ENCODE results near the gene SEC24C. TPM values are rescaled to one million over a fixed set of nuclear protein-coding genes. Genes with fewer than 3 reads are reported as not detected.
A peak's percentile ranks its signal among the peaks of the same experiment; 100 is the strongest.

SEC24C gene
- total and polyA plus RNA-seq, 2 of the 13 experiments (the other 11 are each of a cell fraction or from before 2014, with no cell fraction given): 63.1 to 66.4 TPM

- TF ChIP-seq PAF1 (CRISPR knock-in tag; IDR thresholded peaks at IDR 0.05) (no peak), THAP8 (CRISPR knock-in tag; IDR thresholded peaks at IDR 0.05; ENCODE audit: borderline replicate concordance) (no peak), PRDM15 (CRISPR knock-in tag; IDR thresholded peaks at IDR 0.05) (peak; percentile 57; the same call in 1 of the 2 replicates), TBL1XR1 (IDR thresholded peaks at IDR 0.05; ENCODE audit: borderline replicate concordance, low read length, partially characterized antibody) (no peak), TMF1 (CRISPR knock-in tag; IDR thresholded peaks at IDR 0.05; ENCODE audit: low read depth) (no peak; the same call in 1 of the 2 replicates), ZBTB2 (CRISPR knock-in tag; IDR thresholded peaks at IDR 0.05; ENCODE audit: low read depth) (0 out of 2 replicates have a peak, but pooled peaks have one; percentile 42), ZNF761 (CRISPR knock-in tag; conservative IDR thresholded peaks at IDR 0.05) (0 out of 2 replicates have a peak, but pooled peaks have one; percentile 55), STAG1 (CRISPR knock-in tag; IDR thresholded peaks at IDR 0.05) (no peak), PBX2 (CRISPR knock-in tag; IDR thresholded peaks at IDR 0.05) (no peak), TSC22D2 (CRISPR knock-in tag; IDR thresholded peaks at IDR 0.05; ENCODE audit: borderline replicate concordance) (peak; percentile 56; the same call in 1 of the 2 replicates), ZBTB46 (CRISPR knock-in tag; IDR thresholded peaks at IDR 0.05; ENCODE audit: borderline replicate concordance) (no peak), THRA (CRISPR knock-in tag; IDR thresholded peaks at IDR 0.05; ENCODE audit: borderline replicate concordance) (peak; percentile 71; the same call in 1 of the 2 replicates), ELF4 (CRISPR knock-in tag; IDR thresholded peaks at IDR 0.05; ENCODE audit: borderline replicate concordance) (no peak), ARNTL (CRISPR knock-in tag; IDR thresholded peaks at IDR 0.05) (peak; percentile 67), ZNF839 (CRISPR knock-in tag; IDR thresholded peaks at IDR 0.05; ENCODE audit: borderline replicate concordance) (no peak), STAT5B (CRISPR knock-in tag; IDR thresholded peaks at IDR 0.05) (no peak), KAT7 (CRISPR knock-in tag; IDR thresholded peaks at IDR 0.05; ENCODE audit: borderline replicate concordance) (peak; percentile 63; the same call in 1 of the 2 replicates), TP53 (CRISPR knock-in tag; conservative IDR thresholded peaks at IDR 0.05) (peak; percentile 59; the same call in 1 of the 2 replicates)
These were observed 13.8 kb upstream of the SEC24C start (continued) for GRCh38 chr10:73730153-73730906.

Data from HepG2 (cell line).